Activated CD4-positive, alpha-beta T cell treated with anti-CD3 and anti-CD28 coated beads, Interleukin-2, amount 10 ng/mL, durations not matched to agents 7 days and 5 days (primary cell): ENCODE results near the gene KHSRP. TPM values are rescaled to one million over a fixed set of nuclear protein-coding genes. Genes with fewer than 3 reads are reported as not detected.

Experiments
- CTCF ChIA-PET: fragments of 350-600 bp; sonication (Branson Sonifier 250); formaldehyde crosslinking; loops from one replicate; lab custom pipeline; 2021; ENCODE audit warnings: antibody characterized with exemption; lab: Charles Lee
- POLR2A ChIA-PET: fragments of 350-600 bp; sonication (Branson Sonifier 250); formaldehyde crosslinking; loops from one replicate; lab custom pipeline; 2021; ENCODE audit warnings: antibody characterized with exemption; lab: Charles Lee
- DNase-seq: peaks from one replicate; pipeline ENCODE4 v3.0.0-alpha.2; 2020
- H3K27ac Mint-ChIP-seq: one replicate; pipeline ENCODE4 v1.8.0; 2021; ENCODE audit warnings: mild to moderate bottlenecking, moderate library complexity, mixed read lengths
- H3K27me3 Mint-ChIP-seq: one replicate; pipeline ENCODE4 v1.8.0; 2021; ENCODE audit warnings: mixed read lengths
- H3K36me3 Mint-ChIP-seq: one replicate; pipeline ENCODE4 v1.8.0; 2021; ENCODE audit warnings: low read depth, mixed read lengths
- H3K4me1 Mint-ChIP-seq: one replicate; pipeline ENCODE4 v1.8.0; 2021; ENCODE audit warnings: mixed read lengths
- H3K4me3 Mint-ChIP-seq: one replicate; pipeline ENCODE4 v1.8.0; 2021; ENCODE audit warnings: mild to moderate bottlenecking, moderate library complexity, mixed read lengths
- H3K9me3 Mint-ChIP-seq: one replicate; pipeline ENCODE4 v1.8.0; 2021; ENCODE audit warnings: mixed read lengths
- total RNA-seq, 2 experiments: library from RNA; stranded (reverse); gene quantifications; one replicate each; pipeline ENCODE4 v1.2.3, GENCODE V29; 2021

Gene KHSRP
- total RNA-seq, 2 experiments from 2014 or later = 301 to 308 TPM

- CTCF ChIA-PET = interaction anchor here (1.1 to 1.4 kb wide), 2 partner anchors 20 to 34 kb away, joined by 3 read pairs; partner anchors contain the start of gene ALKBH7
- Mint-ChIP-seq H3K4me3 (peak overlapping the region; percentile 97), H3K4me1 (peaks cover 33% of the 10 kb centered on the region), H3K36me3 (peaks cover 22% of the 10 kb centered on the region), H3K27me3 (no peaks in the 10 kb centered on the region), H3K9me3 (no peaks in the 10 kb centered on the region), H3K27ac (peak overlapping the region; percentile 97)
- POLR2A ChIA-PET = interaction anchor here (1.0 kb wide), 1 partner anchor 33 kb away, joined by 4 read pairs; no protein-coding TSS in a partner anchor
- DNase-seq = no peak
These were observed 32.2 kb downstream of the KHSRP start for GRCh38 chr19:6392221-6393073.

GRCh38 chr19:6387372-6387771 lies 37.2 kb downstream of the KHSRP start:
- H3K36me3 Mint-ChIP-seq = peaks cover 42% of the 10 kb centered on the region
- POLR2A ChIA-PET = no interaction called here
- H3K27ac Mint-ChIP-seq = no peak overlapping the region
- no peaks in the 10 kb centered on the region for H3K27me3 Mint-ChIP-seq
- H3K9me3 Mint-ChIP-seq = no peaks in the 10 kb centered on the region
- DNase-seq = no peak
- H3K4me3 Mint-ChIP-seq = no peak overlapping the region
- H3K4me1 Mint-ChIP-seq = peaks cover 16% of the 10 kb centered on the region
- CTCF ChIA-PET = interaction anchor here (0.6 to 1.3 kb wide), 4 partner anchors 14 to 1473 kb away, joined by 3 to 5 read pairs (median 4); partner anchors contain the start of gene ALKBH7

GRCh38 chr19:6384381-6384780 lies 40.2 kb downstream of the KHSRP start:
- H3K4me3 Mint-ChIP-seq = no peak overlapping the region
- ChIA-PET CTCF (interaction anchor here (0.5 kb wide), 1 partner anchor 90 kb away, joined by 4 read pairs; no protein-coding TSS in a partner anchor), POLR2A (no interaction called here)
- peaks cover 52% of the 10 kb centered on the region for H3K36me3 Mint-ChIP-seq
- no peak overlapping the region for H3K27ac Mint-ChIP-seq
- H3K27me3 Mint-ChIP-seq = no peaks in the 10 kb centered on the region
- peaks cover 4% of the 10 kb centered on the region for H3K4me1 Mint-ChIP-seq
- no peak for DNase-seq
- no peaks in the 10 kb centered on the region for H3K9me3 Mint-ChIP-seq

GRCh38 chr19:6383188-6383587 lies 41.4 kb downstream of the KHSRP start:
- no peak for DNase-seq
- Mint-ChIP-seq H3K27ac (no peak overlapping the region), H3K36me3 (peaks cover 48% of the 10 kb centered on the region), H3K4me1 (peaks cover 2% of the 10 kb centered on the region), H3K9me3 (no peaks in the 10 kb centered on the region), H3K4me3 (no peak overlapping the region), H3K27me3 (no peaks in the 10 kb centered on the region)
- POLR2A ChIA-PET = no interaction called here
- CTCF ChIA-PET = no interaction called here

- Mint-ChIP-seq H3K27me3 (no peaks in the 10 kb centered on the region), H3K4me1 (no peaks in the 10 kb centered on the region), H3K27ac (no peak overlapping the region), H3K4me3 (no peak overlapping the region), H3K36me3 (peaks cover 40% of the 10 kb centered on the region), H3K9me3 (no peaks in the 10 kb centered on the region)
- POLR2A ChIA-PET = no interaction called here
- no peak for DNase-seq
- CTCF ChIA-PET = no interaction called here
These were observed 43.4 kb downstream of the KHSRP start for GRCh38 chr19:6381030-6381750.

- H3K4me1 Mint-ChIP-seq = no peaks in the 10 kb centered on the region
- H3K9me3 Mint-ChIP-seq = no peaks in the 10 kb centered on the region
- no peak overlapping the region for H3K4me3 Mint-ChIP-seq
- no peaks in the 10 kb centered on the region for H3K27me3 Mint-ChIP-seq
- no peak for DNase-seq
- peaks cover 36% of the 10 kb centered on the region for H3K36me3 Mint-ChIP-seq
- H3K27ac Mint-ChIP-seq = no peak overlapping the region
- ChIA-PET POLR2A (interaction anchor here (0.6 kb wide), 1 partner anchor 45 kb away, joined by 3 read pairs; the partner anchor contains the start of gene KHSRP), CTCF (no interaction called here)
These were observed 44.9 kb downstream of the KHSRP start for GRCh38 chr19:6379744-6380143.

GRCh38 chr19:6378486-6378885 lies 46.1 kb downstream of the KHSRP start:
- H3K36me3 Mint-ChIP-seq = peaks cover 31% of the 10 kb centered on the region
- no peak overlapping the region for H3K27ac Mint-ChIP-seq
- ChIA-PET CTCF (interaction anchor here (0.7 kb wide), 1 partner anchor 95 kb away, joined by 3 read pairs; no protein-coding TSS in a partner anchor), POLR2A (no interaction called here)
- no peak overlapping the region for H3K4me3 Mint-ChIP-seq
- no peaks in the 10 kb centered on the region for H3K27me3 Mint-ChIP-seq
- peaks cover 6% of the 10 kb centered on the region for H3K4me1 Mint-ChIP-seq
- H3K9me3 Mint-ChIP-seq = no peaks in the 10 kb centered on the region
- no peak for DNase-seq

- POLR2A ChIA-PET = no interaction called here
- Mint-ChIP-seq H3K9me3 (no peaks in the 10 kb centered on the region), H3K27me3 (no peaks in the 10 kb centered on the region), H3K27ac (no peak overlapping the region), H3K36me3 (peaks cover 29% of the 10 kb centered on the region), H3K4me1 (peaks cover 8% of the 10 kb centered on the region), H3K4me3 (no peak overlapping the region)
- CTCF ChIA-PET = interaction anchor here (0.7 to 1.7 kb wide), 2 partner anchors 8 to 94 kb away, joined by 3 to 4 read pairs; no protein-coding TSS in a partner anchor
- no peak for DNase-seq
These were observed 46.6 kb downstream of the KHSRP start for GRCh38 chr19:6378041-6378440.

GRCh38 chr19:6376512-6377190 lies 48.0 kb downstream of the KHSRP start:
- Mint-ChIP-seq H3K4me3 (no peak overlapping the region), H3K9me3 (no peaks in the 10 kb centered on the region), H3K27me3 (no peaks in the 10 kb centered on the region), H3K27ac (no peak overlapping the region), H3K36me3 (peaks cover 18% of the 10 kb centered on the region), H3K4me1 (peaks cover 12% of the 10 kb centered on the region)
- no peak for DNase-seq
- POLR2A ChIA-PET = interaction anchor here (0.6 kb wide), 1 partner anchor 634 kb away, joined by 3 read pairs; no protein-coding TSS in a partner anchor
- CTCF ChIA-PET = interaction anchor here (0.6 to 1.7 kb wide), 4 partner anchors 9 to 136 kb away, joined by 3 to 5 read pairs (median 4); no protein-coding TSS in a partner anchor

GRCh38 chr19:6375411-6376010 lies 49.1 kb downstream of the KHSRP start, which contains the start of gene PSPN:
Gene PSPN (minus strand): TSS chr19:6375933. CDS start chr19:6375849, 84 bp downstream.
- no peak within 1 kb of the TSS for H3K27ac Mint-ChIP-seq
- POLR2A ChIA-PET = no interaction called here
- H3K9me3 Mint-ChIP-seq = no peaks in the 10 kb centered on the region
- no peaks in the 10 kb centered on the region for H3K27me3 Mint-ChIP-seq
- peaks cover 10% of the 10 kb centered on the region for H3K36me3 Mint-ChIP-seq
- no peak within 1 kb of the TSS for H3K4me3 Mint-ChIP-seq
- H3K4me1 Mint-ChIP-seq = peaks cover 12% of the 10 kb centered on the region
- DNase-seq = no peak
- CTCF ChIA-PET = no interaction called here

GRCh38 chr19:6374711-6375410 lies 49.8 kb downstream of the KHSRP start:
- no peak for DNase-seq
- Mint-ChIP-seq H3K36me3 (peaks cover 6% of the 10 kb centered on the region), H3K4me3 (no peak overlapping the region), H3K4me1 (peaks cover 13% of the 10 kb centered on the region), H3K9me3 (no peaks in the 10 kb centered on the region), H3K27me3 (no peaks in the 10 kb centered on the region), H3K27ac (no peak overlapping the region)
- POLR2A ChIA-PET = no interaction called here
- CTCF ChIA-PET = no interaction called here
